ENCODE data around the gene PPCDC. TPM values are rescaled to one million over a fixed set of nuclear protein-coding genes. Genes with fewer than 3 reads are reported as not detected.
"Not testable (repeated sequence)": the region's sequence is repeated elsewhere in the genome, so short reads cannot be mapped to it uniquely, and the experiment has no call there.

The PPCDC gene
- total RNA-seq, 2 experiments from 2014 or later, result 27.3 to 29.1 TPM

- ChIA-PET CTCF (interaction anchor here (1.4 to 2.9 kb wide), 2 partner anchors 39 to 292 kb away, joined by 3 to 15 read pairs; no protein-coding TSS in a partner anchor), POLR2A (interaction anchor here (1.2 kb wide), 1 partner anchor 26 kb away, joined by 3 read pairs; no protein-coding TSS in a partner anchor)
- H3K27me3 Mint-ChIP-seq (ENCODE audit: low read depth), result no peaks in the 10 kb centered on the region
- peaks cover 56% of the 10 kb centered on the region for H3K4me1 Mint-ChIP-seq (ENCODE audit: low read depth)
- peaks cover 34% of the 10 kb centered on the region for H3K36me3 Mint-ChIP-seq (ENCODE audit: low read depth)
- H3K4me3 Mint-ChIP-seq, result no peak overlapping the region
- ATAC-seq (no peak), DNase-seq (no peak)
- H3K27ac Mint-ChIP-seq, result peak overlapping the region; percentile 37
- peaks cover 4% of the 10 kb centered on the region for H3K9me3 Mint-ChIP-seq (ENCODE audit: insufficient read depth)
Measured at GRCh38 chr15:75069301-75069925, 46.0 kb downstream of the PPCDC start.

- DNase-seq (no peak), ATAC-seq (no peak)
- H3K4me3 Mint-ChIP-seq, result no peak overlapping the region
- peaks cover 8% of the 10 kb centered on the region for H3K9me3 Mint-ChIP-seq (ENCODE audit: insufficient read depth)
- peaks cover 45% of the 10 kb centered on the region for H3K4me1 Mint-ChIP-seq (ENCODE audit: low read depth)
- peaks cover 28% of the 10 kb centered on the region for H3K36me3 Mint-ChIP-seq (ENCODE audit: low read depth)
- POLR2A ChIA-PET, result interaction anchor here (0.8 to 1.0 kb wide), 2 partner anchors 26 to 28 kb away, joined by 3 read pairs; no protein-coding TSS in a partner anchor
- CTCF ChIA-PET, result interaction anchor here (1.1 kb wide), 1 partner anchor 38 kb away, joined by 4 read pairs; no protein-coding TSS in a partner anchor
- H3K27me3 Mint-ChIP-seq (ENCODE audit: low read depth), result no peaks in the 10 kb centered on the region
- H3K27ac Mint-ChIP-seq, result no peak overlapping the region
Measured at GRCh38 chr15:75070674-75071073, 47.3 kb downstream of the PPCDC start.

GRCh38 chr15:75073197-75073596 lies 49.8 kb downstream of the PPCDC start:
- Mint-ChIP-seq H3K4me3 (no peak overlapping the region), H3K27me3 (ENCODE audit: low read depth) (no peaks in the 10 kb centered on the region), H3K9me3 (ENCODE audit: insufficient read depth) (peaks cover 17% of the 10 kb centered on the region), H3K36me3 (ENCODE audit: low read depth) (peaks cover 20% of the 10 kb centered on the region), H3K27ac (no peak overlapping the region), H3K4me1 (ENCODE audit: low read depth) (peaks cover 29% of the 10 kb centered on the region)
- ChIA-PET CTCF (interaction anchor here (0.9 to 1.3 kb wide), 2 partner anchors 16 to 128 kb away, joined by 3 to 4 read pairs; partner anchors contain the start of gene C15orf39), POLR2A (no interaction called here)
- no peak for ATAC-seq
- DNase-seq, result no peak

- peaks cover 17% of the 10 kb centered on the region for H3K36me3 Mint-ChIP-seq (ENCODE audit: low read depth)
- ChIA-PET CTCF (interaction anchor here (1.1 kb wide), 1 partner anchor 9 kb away, joined by 5 read pairs; no protein-coding TSS in a partner anchor), POLR2A (no interaction called here)
- H3K9me3 Mint-ChIP-seq (ENCODE audit: insufficient read depth), result peaks cover 17% of the 10 kb centered on the region
- H3K27ac Mint-ChIP-seq, result no peak overlapping the region
- ATAC-seq, result no peak
- H3K4me3 Mint-ChIP-seq, result no peak overlapping the region
- peaks cover 9% of the 10 kb centered on the region for H3K27me3 Mint-ChIP-seq (ENCODE audit: low read depth)
- no peak for DNase-seq
- H3K4me1 Mint-ChIP-seq (ENCODE audit: low read depth), result peaks cover 24% of the 10 kb centered on the region
Measured at GRCh38 chr15:75076277-75076676, 52.9 kb downstream of the PPCDC start.

- CTCF ChIA-PET, ATAC-seq, H3K4me3 Mint-ChIP-seq, POLR2A ChIA-PET, DNase-seq, H3K27ac Mint-ChIP-seq: not testable (repeated sequence)
- H3K4me1 Mint-ChIP-seq (ENCODE audit: low read depth), result peaks cover 20% of the 10 kb centered on the region
- H3K36me3 Mint-ChIP-seq (ENCODE audit: low read depth), result peaks cover 20% of the 10 kb centered on the region
- H3K27me3 Mint-ChIP-seq (ENCODE audit: low read depth), result peaks cover 13% of the 10 kb centered on the region
- peaks cover 17% of the 10 kb centered on the region for H3K9me3 Mint-ChIP-seq (ENCODE audit: insufficient read depth)
Measured at GRCh38 chr15:75077551-75077961, 54.2 kb downstream of the PPCDC start.

GRCh38 chr15:75081150-75081549 lies 57.8 kb downstream of the PPCDC start:
- Mint-ChIP-seq H3K4me1 (ENCODE audit: low read depth) (peaks cover 20% of the 10 kb centered on the region), H3K27ac (no peak overlapping the region), H3K36me3 (ENCODE audit: low read depth) (peaks cover 17% of the 10 kb centered on the region), H3K9me3 (ENCODE audit: insufficient read depth) (peaks cover 22% of the 10 kb centered on the region), H3K4me3 (no peak overlapping the region), H3K27me3 (ENCODE audit: low read depth) (peaks cover 35% of the 10 kb centered on the region)
- CTCF ChIA-PET, result interaction anchor here (0.7 kb wide), 1 partner anchor 18 kb away, joined by 3 read pairs; no protein-coding TSS in a partner anchor
- DNase-seq (no peak), ATAC-seq (no peak)
- POLR2A ChIA-PET, result no interaction called here

- no peak for DNase-seq
- Mint-ChIP-seq H3K27me3 (ENCODE audit: low read depth) (peaks cover 39% of the 10 kb centered on the region), H3K36me3 (ENCODE audit: low read depth) (peaks cover 24% of the 10 kb centered on the region), H3K27ac (no peak overlapping the region), H3K4me3 (no peak overlapping the region), H3K9me3 (ENCODE audit: insufficient read depth) (peaks cover 24% of the 10 kb centered on the region), H3K4me1 (ENCODE audit: low read depth) (peaks cover 15% of the 10 kb centered on the region)
- ChIA-PET POLR2A (interaction anchor here (0.8 kb wide), 1 partner anchor 119 kb away, joined by 4 read pairs; the partner anchor contains the start of gene C15orf39), CTCF (interaction anchor here (1.0 kb wide), 1 partner anchor 40 kb away, joined by 4 read pairs; no protein-coding TSS in a partner anchor)
- ATAC-seq, result no peak
Measured at GRCh38 chr15:75082689-75083088, 59.3 kb downstream of the PPCDC start.

GRCh38 chr15:75085708-75086107 lies 62.3 kb downstream of the PPCDC start:
- ATAC-seq, DNase-seq, POLR2A ChIA-PET, H3K27ac Mint-ChIP-seq, H3K4me3 Mint-ChIP-seq, CTCF ChIA-PET: not testable (repeated sequence)
- Mint-ChIP-seq H3K9me3 (ENCODE audit: insufficient read depth) (peaks cover 24% of the 10 kb centered on the region), H3K4me1 (ENCODE audit: low read depth) (peaks cover 14% of the 10 kb centered on the region), H3K27me3 (ENCODE audit: low read depth) (peaks cover 33% of the 10 kb centered on the region), H3K36me3 (ENCODE audit: low read depth) (peaks cover 20% of the 10 kb centered on the region)

GRCh38 chr15:75089456-75090387 lies 66.3 kb downstream of the PPCDC start:
- peaks cover 16% of the 10 kb centered on the region for H3K27me3 Mint-ChIP-seq (ENCODE audit: low read depth)
- peaks cover 19% of the 10 kb centered on the region for H3K4me1 Mint-ChIP-seq (ENCODE audit: low read depth)
- ChIA-PET CTCF (interaction anchor here (1.4 kb wide), 1 partner anchor 16 kb away, joined by 3 read pairs; no protein-coding TSS in a partner anchor), POLR2A (no interaction called here)
- H3K27ac Mint-ChIP-seq, result peak overlapping the region; percentile 31
- DNase-seq (no peak), ATAC-seq (no peak)
- peaks cover 20% of the 10 kb centered on the region for H3K36me3 Mint-ChIP-seq (ENCODE audit: low read depth)
- no peak overlapping the region for H3K4me3 Mint-ChIP-seq
- H3K9me3 Mint-ChIP-seq (ENCODE audit: insufficient read depth), result peaks cover 22% of the 10 kb centered on the region

- H3K9me3 Mint-ChIP-seq (ENCODE audit: insufficient read depth), result peaks cover 15% of the 10 kb centered on the region
- no peak for DNase-seq
- H3K27me3 Mint-ChIP-seq (ENCODE audit: low read depth), result peaks cover 10% of the 10 kb centered on the region
- POLR2A ChIA-PET, result no interaction called here
- peaks cover 17% of the 10 kb centered on the region for H3K36me3 Mint-ChIP-seq (ENCODE audit: low read depth)
- H3K4me3 Mint-ChIP-seq, result no peak overlapping the region
- no peak overlapping the region for H3K27ac Mint-ChIP-seq
- no peak for ATAC-seq
- CTCF ChIA-PET, result interaction anchor here (1.4 kb wide), 1 partner anchor 17 kb away, joined by 3 read pairs; no protein-coding TSS in a partner anchor
- H3K4me1 Mint-ChIP-seq (ENCODE audit: low read depth), result peaks cover 21% of the 10 kb centered on the region
Measured at GRCh38 chr15:75090388-75090734, 67.0 kb downstream of the PPCDC start.

GRCh38 chr15:75091814-75092213 lies 68.4 kb downstream of the PPCDC start:
- peaks cover 6% of the 10 kb centered on the region for H3K36me3 Mint-ChIP-seq (ENCODE audit: low read depth)
- CTCF ChIA-PET, result interaction anchor here (0.9 to 1.0 kb wide), 3 partner anchors 13 to 112 kb away, joined by 3 to 4 read pairs (median 3); no protein-coding TSS in a partner anchor
- H3K4me1 Mint-ChIP-seq (ENCODE audit: low read depth), result peaks cover 21% of the 10 kb centered on the region
- H3K4me3 Mint-ChIP-seq, result no peak overlapping the region
- peaks cover 4% of the 10 kb centered on the region for H3K27me3 Mint-ChIP-seq (ENCODE audit: low read depth)
- DNase-seq, result no peak
- POLR2A ChIA-PET, result interaction anchor here (0.6 to 1.1 kb wide), 2 partner anchors 49 to 332 kb away, joined by 3 to 4 read pairs; no protein-coding TSS in a partner anchor
- no peak for ATAC-seq
- no peak overlapping the region for H3K27ac Mint-ChIP-seq
- H3K9me3 Mint-ChIP-seq (ENCODE audit: insufficient read depth), result peaks cover 4% of the 10 kb centered on the region
